HepG2 (cell line): ENCODE measurements around the gene DLL1. TPM values are rescaled to one million over a fixed set of nuclear protein-coding genes. Genes with fewer than 3 reads are reported as not detected.

Experiments
- ATAC-seq: fragments of 200-7000 bp; cut with Tn5 transposase; 3 replicates; pipeline ENCODE4 v1.9.1; 2020; ENCODE audit warnings: mild to moderate bottlenecking, moderate library complexity
- BruUV-seq: library from RNA; stranded (reverse); fragments of 400-500 nt; replicated peaks from 2 replicates; lab custom pipeline; 2021; lab: Mats Ljungman, UMichigan
- CTCF ChIA-PET: fragments of 300-600 bp; formaldehyde crosslinking; extraction: SDS; loops from one replicate; lab custom pipeline; 2021; ENCODE audit warnings: low total read pairs, inconsistent platforms, low intra/inter-chr PET ratio; lab: Yijun Ruan, JAX
- POLR2A ChIA-PET: fragments of 350-600 bp; sonication (Branson Sonifier 250); formaldehyde crosslinking; loops from one replicate; lab custom pipeline; 2020; ENCODE audit warnings: antibody characterized with exemption, inconsistent platforms; lab: Yijun Ruan, JAX
- DNase-seq: peaks from one replicate; pipeline ENCODE4 v3.0.0-alpha.2; 2015; ENCODE audit warnings: low spot score
- FAIRE-seq: peaks from 3 replicates; lab custom pipeline; 2011; peaks lifted over from hg19 to GRCh38; lab: Jason Lieb, UNC
- H2AFZ ChIP-seq: one replicate; pipeline ENCODE4 v1.6.1; 2011; ENCODE audit warnings: low read length, inconsistent platforms
- H3K27ac ChIP-seq: fragments of 300-600 bp; 3 replicates; pipeline ENCODE4 v1.8.0; 2011; ENCODE audit warnings: mixed run types, mild to moderate bottlenecking, mixed read lengths, low read length, inconsistent platforms; ENCODE audit not compliant: insufficient read depth; ENCODE audit errors: extremely low read length
- H3K27me3 ChIP-seq, 2 experiments: fragments of 200-600 bp in 1 of 2; 2 replicates in 1 of 2; 3 replicates in 1 of 2; pipeline versions ENCODE4 v1.6.0 to v1.8.0; 2011; ENCODE audit warnings: low read length in 2 of 2, mild to moderate bottlenecking in 2 of 2, moderate library complexity in 2 of 2, inconsistent platforms in 1 of 2; ENCODE audit not compliant: insufficient read depth in 2 of 2, control insufficient read depth in 1 of 2
- H3K36me3 ChIP-seq, 2 experiments: fragments of 200-600 bp in 1 of 2; replicated peaks in 1 of 2; 2 replicates in 1 of 2; 3 replicates in 1 of 2; pipeline versions ENCODE4 v1.5.1 to v1.8.0; 2011; ENCODE audit warnings: low read length in 2 of 2, inconsistent platforms in 1 of 2; ENCODE audit not compliant: insufficient read depth in 2 of 2, control insufficient read depth in 1 of 2
- H3K4me1 ChIP-seq: 2 replicates; pipeline ENCODE4 v1.5.1; 2012; ENCODE audit warnings: low read length, inconsistent platforms; ENCODE audit not compliant: insufficient read depth
- H3K4me2 ChIP-seq: 2 replicates; pipeline ENCODE4 v1.6.0; 2011; ENCODE audit warnings: low read depth, low read length, inconsistent platforms
- H3K4me3 ChIP-seq, 3 experiments: fragments of 200-600 bp in 1 of 3; sonication (generic), shearing (Covaris generic) in 1 of 3; replicated peaks in 1 of 3; 2 replicates each; pipeline ENCODE4 v1.5.1; 2011 to 2016; ENCODE audit warnings: low read length in 3 of 3, inconsistent platforms in 2 of 3, low read depth in 2 of 3, mild to moderate bottlenecking in 2 of 3, control low read depth in 1 of 3, mixed read lengths in 1 of 3; ENCODE audit not compliant: insufficient read depth in 1 of 3
- H3K79me2 ChIP-seq: one replicate; pipeline ENCODE4 v1.6.1; 2011; ENCODE audit warnings: low read length, inconsistent platforms; ENCODE audit not compliant: insufficient read depth
- H3K9ac ChIP-seq: 2 replicates; pipeline ENCODE4 v1.6.0; 2011; ENCODE audit warnings: mild to moderate bottlenecking, low read depth, low read length, inconsistent platforms; ENCODE audit not compliant: insufficient read depth
- H3K9me3 ChIP-seq: 2 replicates; pipeline ENCODE4 v1.5.1; 2012; ENCODE audit warnings: mild to moderate bottlenecking, low read length
- H4K20me1 ChIP-seq: 2 replicates; pipeline ENCODE4 v1.6.0; 2011; ENCODE audit warnings: inconsistent platforms, mild to moderate bottlenecking, low read length, moderate library complexity; ENCODE audit not compliant: insufficient read depth
- CBX2 ChIP-seq, 2 experiments: fragments of 200-600 bp in 1 of 2; sonication (generic); formaldehyde crosslinking in 1 of 2; IDR thresholded peaks; 2 replicates each; pipeline versions ENCODE4 v1.7.0 to v1.8.1; 2018 to 2022; ENCODE audit warnings: low read depth in 2 of 2, low read length in 1 of 2, mild to moderate bottlenecking in 1 of 2, missing genetic modification reagents in 1 of 2
- CHD2 ChIP-seq: IDR thresholded peaks from 2 replicates; pipeline ENCODE4 v1.6.1; 2011; ENCODE audit warnings: low read depth, low read length, improper control_type of control experiment
- DNMT1 ChIP-seq: sonication (generic); formaldehyde crosslinking; IDR thresholded peaks from 2 replicates; pipeline ENCODE4 v1.5.1; 2020; ENCODE audit warnings: mild to moderate bottlenecking, missing genetic modification reagents
- EED ChIP-seq: sonication (generic); formaldehyde crosslinking; IDR thresholded peaks from 2 replicates; pipeline ENCODE4 v1.5.0; 2020; ENCODE audit warnings: mild to moderate bottlenecking, missing genetic modification reagents
- HHEX ChIP-seq: IDR thresholded peaks from 2 replicates; pipeline ENCODE4 v1.6.1; 2016; ENCODE audit warnings: control low read depth
- HOXA3 ChIP-seq: sonication (generic); formaldehyde crosslinking; IDR thresholded peaks from 2 replicates; pipeline ENCODE4 v1.5.0; 2020; ENCODE audit warnings: missing genetic modification reagents
- PTBP1 ChIP-seq: fragments of 200-400 bp; formaldehyde crosslinking; IDR thresholded peaks from 2 replicates; pipeline ENCODE4 v1.6.1; 2018; ENCODE audit warnings: low read length, low read depth; ENCODE audit not compliant: poor library complexity, severe bottlenecking
- SNAI1 ChIP-seq: sonication (generic); formaldehyde crosslinking; IDR thresholded peaks from 2 replicates; pipeline ENCODE4 v1.5.0; 2020; ENCODE audit warnings: mild to moderate bottlenecking, missing genetic modification reagents, borderline replicate concordance
- ZNF256 ChIP-seq: sonication (generic); formaldehyde crosslinking; conservative IDR thresholded peaks from 2 replicates; pipeline ENCODE4 v1.4.0; 2020; ENCODE audit warnings: missing genetic modification reagents
- ZNF264 ChIP-seq: sonication (generic); formaldehyde crosslinking; IDR thresholded peaks from 2 replicates; pipeline ENCODE4 v1.4.0; 2020; ENCODE audit warnings: missing genetic modification reagents
- WGBS: methylation state at CpG from one replicate; pipeline ENCODE4 v1.1.6; 2017; ENCODE audit warnings: low lambda C conversion rate; 5-methylcytosine and 5-hydroxymethylcytosine counted together
- in situ Hi-C: cut with HindIII; loops from 2 replicates; pipeline ENCODE4 v1.10.0; 2017; ENCODE audit warnings: low pct_unique_long_range_greater_than_20kb; ENCODE audit not compliant: extremely low pct_ligation_motif_present
- intact Hi-C: fragments of 100-400 bp; cut with micrococcal nuclease; formaldehyde crosslinking; loops from one replicate; pipeline ENCODE4 v1.10.0; 2022; ENCODE audit not compliant: unreplicated experiment
- polyA plus RNA-seq, 8 experiments: library from polyadenylated mRNA; depleted of rRNA in 3 of 8; stranded (reverse) in 7 of 8; unstranded in 1 of 8; fragments of >200 nt; fragmentation: Illumina TruSeq in 4 of 8; extraction: Trizol in 4 of 8; gene quantifications; 2 replicates each; pipeline versions ENCODE4 v1.2.1 to v1.2.3, GENCODE V29; 2011 to 2016; ENCODE audit warnings: low read depth in 4 of 8, missing spikeins in 1 of 8, mixed read lengths in 1 of 8; ENCODE audit not compliant: insufficient read depth in 1 of 8
- total RNA-seq, 5 experiments: library from RNA; depleted of rRNA; stranded (reverse); fragments of >200 nt; fragmentation: Illumina TruSeq; extraction: Trizol; gene quantifications; 2 replicates each; pipeline ENCODE4 v1.2.3, GENCODE V29; 2016; ENCODE audit warnings: low read depth in 1 of 5
- TF ChIP-seq, protein P1 (sequence below): sonication (generic); formaldehyde crosslinking; IDR thresholded peaks from one replicate; pipeline ENCODE4 v1.5.1; 2020; ENCODE audit warnings: mild to moderate bottlenecking, missing genetic modification reagents; ENCODE audit errors: not compliant biosample characterization

DLL1 gene
- total and polyA plus RNA-seq, 2 of the 13 experiments (the other 11 are each of a cell fraction or from before 2014, with no cell fraction given) = not detected

DNA sequence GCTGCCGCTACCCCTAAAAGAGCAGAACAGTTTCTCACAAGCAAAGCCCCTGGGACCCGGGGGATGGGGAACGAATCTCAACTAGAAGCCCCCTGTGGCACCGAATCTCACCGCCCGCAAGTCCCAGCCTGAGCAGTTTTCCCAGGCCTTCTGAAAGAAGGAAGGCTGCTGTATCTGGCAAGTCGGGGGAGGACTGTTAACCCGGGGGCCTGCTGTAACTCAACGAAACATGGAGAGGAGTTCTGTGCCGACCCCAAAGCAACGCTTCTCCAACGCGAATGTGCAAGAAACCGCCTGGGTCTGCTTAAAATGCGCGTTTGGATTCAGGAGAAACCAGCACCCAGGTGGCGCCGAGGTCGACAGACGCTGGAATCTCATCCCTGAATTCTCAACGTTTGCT is 34.2 kb downstream of the DLL1 start:
- FAIRE-seq = no peak
- no peak for DNase-seq

DNA sequence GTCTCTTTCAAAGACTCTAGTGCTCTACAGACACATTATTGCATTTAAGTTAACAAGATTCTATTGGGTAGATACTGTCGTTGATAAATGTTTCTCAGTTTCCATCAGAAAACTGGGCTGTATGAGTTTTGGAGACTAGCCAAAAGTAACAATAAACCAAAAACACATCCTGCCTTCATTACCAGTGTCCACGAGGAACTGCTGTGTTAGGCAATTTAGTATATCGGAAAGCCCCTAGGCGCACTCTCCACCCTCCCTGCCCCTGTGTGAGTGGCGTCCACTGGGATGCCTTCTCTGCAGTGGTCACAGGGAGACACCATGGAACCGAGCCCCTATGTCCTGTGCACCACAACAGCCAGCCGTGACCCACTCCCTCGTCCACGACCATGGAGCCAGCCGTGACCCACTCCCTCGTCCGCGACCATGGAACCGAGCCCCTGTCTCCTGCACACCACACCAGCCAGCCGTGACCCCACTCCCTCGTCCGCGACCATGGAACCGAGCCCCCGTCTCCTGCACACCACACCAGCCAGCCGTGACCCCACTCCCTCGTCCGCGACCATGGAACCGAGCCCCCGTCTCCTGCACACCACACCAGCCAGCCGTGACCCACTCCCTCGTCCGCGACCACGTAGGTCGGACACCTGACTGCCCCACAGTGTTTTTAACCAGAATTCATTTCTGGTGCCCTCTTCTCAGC is 35.3 kb downstream of the DLL1 start:
- Histone ChIP-seq H3K36me3 (no peaks in the 10 kb centered on the region), H3K79me2 (no peaks in the 10 kb centered on the region), H3K9ac (no peak overlapping the region), H4K20me1 (no peaks in the 10 kb centered on the region), H3K4me2 (no peak overlapping the region), H3K4me1 (no peaks in the 10 kb centered on the region), H3K4me3 (no peak overlapping the region), H3K27me3 (peaks cover 24 to 86% of the 10 kb centered on the region in 2 experiments; a peak in 4 of 5 replicates), H3K9me3 (no peaks in the 10 kb centered on the region), H2AFZ (no peak overlapping the region), H3K27ac (no peak overlapping the region)
- FAIRE-seq (no peak), DNase-seq (no peak), ATAC-seq (no peak)
- CTCF ChIA-PET = no interaction called here
- 36% methylated on average over 22 of the region's 32 CpGs for WGBS
- in situ Hi-C loops (no loop called here), intact Hi-C loops (no loop called here)
- POLR2A ChIA-PET = no interaction called here
- BruUV-seq = no TSS peak
- TF ChIP-seq HHEX (no peak), PTBP1 (no peak), HOXA3 (CRISPR knock-in tag) (no peak), DNMT1 (CRISPR knock-in tag) (no peak), ZNF256 (CRISPR knock-in tag) (no peak), SNAI1 (no peak), CHD2 (no peak), ZNF264 (CRISPR knock-in tag) (no peak)
- TF ChIP-seq, protein P1, sequence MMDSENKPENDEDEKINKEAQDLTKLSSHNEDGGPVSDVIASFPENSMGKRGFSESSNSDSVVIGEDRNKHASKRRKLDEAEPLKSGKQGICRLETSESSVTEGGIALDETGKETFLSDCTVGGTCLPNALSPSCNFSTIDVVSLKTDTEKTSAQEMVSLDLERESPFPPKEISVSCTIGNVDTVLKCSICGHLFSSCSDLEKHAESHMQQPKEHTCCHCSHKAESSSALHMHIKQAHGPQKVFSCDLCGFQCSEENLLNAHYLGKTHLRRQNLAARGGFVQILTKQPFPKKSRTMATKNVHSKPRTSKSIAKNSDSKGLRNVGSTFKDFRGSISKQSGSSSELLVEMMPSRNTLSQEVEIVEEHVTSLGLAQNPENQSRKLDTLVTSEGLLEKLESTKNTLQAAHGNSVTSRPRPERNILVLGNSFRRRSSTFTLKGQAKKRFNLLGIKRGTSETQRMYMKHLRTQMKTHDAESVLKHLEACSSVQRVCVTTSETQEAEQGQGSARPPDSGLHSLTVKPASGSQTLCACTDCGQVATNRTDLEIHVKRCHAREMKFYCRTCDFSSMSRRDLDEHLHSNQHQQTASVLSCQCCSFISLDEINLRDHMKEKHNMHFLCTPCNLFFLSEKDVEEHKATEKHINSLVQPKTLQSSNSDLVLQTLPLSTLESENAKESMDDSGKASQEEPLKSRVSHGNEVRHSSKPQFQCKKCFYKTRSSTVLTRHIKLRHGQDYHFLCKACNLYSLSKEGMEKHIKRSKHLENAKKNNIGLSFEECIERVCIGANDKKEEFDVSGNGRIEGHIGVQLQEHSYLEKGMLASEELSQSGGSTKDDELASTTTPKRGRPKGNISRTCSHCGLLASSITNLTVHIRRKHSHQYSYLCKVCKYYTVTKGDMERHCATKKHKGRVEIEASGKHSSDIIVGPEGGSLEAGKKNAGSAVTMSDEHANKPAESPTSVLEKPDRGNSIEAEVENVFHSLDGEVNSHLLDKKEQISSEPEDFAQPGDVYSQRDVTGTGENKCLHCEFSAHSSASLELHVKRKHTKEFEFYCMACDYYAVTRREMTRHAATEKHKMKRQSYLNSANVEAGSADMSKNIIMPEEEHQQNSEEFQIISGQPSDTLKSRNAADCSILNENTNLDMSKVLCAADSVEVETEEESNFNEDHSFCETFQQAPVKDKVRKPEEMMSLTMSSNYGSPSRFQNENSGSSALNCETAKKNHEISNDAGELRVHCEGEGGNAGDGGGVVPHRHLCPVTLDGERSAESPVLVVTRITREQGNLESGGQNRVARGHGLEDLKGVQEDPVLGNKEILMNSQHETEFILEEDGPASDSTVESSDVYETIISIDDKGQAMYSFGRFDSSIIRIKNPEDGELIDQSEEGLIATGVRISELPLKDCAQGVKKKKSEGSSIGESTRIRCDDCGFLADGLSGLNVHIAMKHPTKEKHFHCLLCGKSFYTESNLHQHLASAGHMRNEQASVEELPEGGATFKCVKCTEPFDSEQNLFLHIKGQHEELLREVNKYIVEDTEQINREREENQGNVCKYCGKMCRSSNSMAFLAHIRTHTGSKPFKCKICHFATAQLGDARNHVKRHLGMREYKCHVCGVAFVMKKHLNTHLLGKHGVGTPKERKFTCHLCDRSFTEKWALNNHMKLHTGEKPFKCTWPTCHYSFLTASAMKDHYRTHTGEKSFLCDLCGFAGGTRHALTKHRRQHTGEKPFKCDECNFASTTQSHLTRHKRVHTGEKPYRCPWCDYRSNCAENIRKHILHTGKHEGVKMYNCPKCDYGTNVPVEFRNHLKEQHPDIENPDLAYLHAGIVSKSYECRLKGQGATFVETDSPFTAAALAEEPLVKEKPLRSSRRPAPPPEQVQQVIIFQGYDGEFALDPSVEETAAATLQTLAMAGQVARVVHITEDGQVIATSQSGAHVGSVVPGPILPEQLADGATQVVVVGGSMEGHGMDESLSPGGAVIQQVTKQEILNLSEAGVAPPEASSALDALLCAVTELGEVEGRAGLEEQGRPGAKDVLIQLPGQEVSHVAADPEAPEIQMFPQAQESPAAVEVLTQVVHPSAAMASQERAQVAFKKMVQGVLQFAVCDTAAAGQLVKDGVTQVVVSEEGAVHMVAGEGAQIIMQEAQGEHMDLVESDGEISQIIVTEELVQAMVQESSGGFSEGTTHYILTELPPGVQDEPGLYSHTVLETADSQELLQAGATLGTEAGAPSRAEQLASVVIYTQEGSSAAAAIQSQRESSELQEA (CRISPR knock-in tag) = no peak

More for the DNA sequence above, 34.2 kb downstream of the DLL1 start:
- CTCF ChIA-PET = no interaction called here
- Histone ChIP-seq H3K79me2 (no peaks in the 10 kb centered on the region), H3K36me3 (no peaks in the 10 kb centered on the region), H3K27me3 (peaks cover 20 to 83% of the 10 kb centered on the region in 2 experiments; a peak in 4 of 5 replicates)
- intact Hi-C loops = no loop called here
- WGBS = 19% methylated on average over 19 of the region's 21 CpGs
- TF ChIP-seq CBX2 (IDR thresholded peaks at IDR 0.05; ENCODE audit: low read depth, low read length) = 0 out of 2 replicates have a peak, but pooled peaks have one; percentile 51
- TF ChIP-seq CBX2 (CRISPR knock-in tag; IDR thresholded peaks at IDR 0.05; ENCODE audit: low read depth) = no peak
- TF ChIP-seq EED = no peak
- TF ChIP-seq, all 625 proteins: peak for 1
- Histone ChIP-seq H3K4me1 (no peaks in the 10 kb centered on the region), H3K27ac (no peak overlapping the region), H3K4me2 (no peak overlapping the region), H3K9me3 (no peaks in the 10 kb centered on the region), H2AFZ (no peak overlapping the region), H3K9ac (no peak overlapping the region), H4K20me1 (no peaks in the 10 kb centered on the region), H3K4me3 (no peak overlapping the region)
- POLR2A ChIA-PET = no interaction called here
- no TSS peak for BruUV-seq
- ATAC-seq = no peak
- in situ Hi-C loops = no loop called here
